WERI-Rb-1 (cell line): ENCODE results near the gene ADGRL4.
"Not testable (repeated sequence)": the region's sequence is repeated elsewhere in the genome, so short reads cannot be mapped to it uniquely, and the experiment has no call there.

Experiments used
- DNase-seq: peaks from one replicate; pipeline ENCODE4 v3.0.0-alpha.2; 2020
- H3K27ac ChIP-seq: fragments of 250-450 bp; sonication (Bioruptor Pico); 2 replicates; pipeline ENCODE4 v1.5.1; 2020; ENCODE audit warnings: mild to moderate bottlenecking, moderate library complexity
- H3K27me3 ChIP-seq: fragments of 250-450 bp; sonication (Bioruptor Pico); 2 replicates; pipeline ENCODE4 v1.5.1; 2021; ENCODE audit warnings: mild to moderate bottlenecking, low read depth, moderate library complexity; ENCODE audit not compliant: insufficient read depth, severe bottlenecking
- H3K36me3 ChIP-seq: fragments of 250-450 bp; sonication (Bioruptor Pico); 2 replicates; pipeline ENCODE4 v1.5.1; 2020; ENCODE audit warnings: mild to moderate bottlenecking, moderate library complexity
- H3K4me3 ChIP-seq: 2 replicates; pipeline ENCODE4 v1.5.1; 2011; ENCODE audit warnings: low read depth, mild to moderate bottlenecking, control low read depth, low read length
- H3K9me3 ChIP-seq: fragments of 250-450 bp; sonication (Bioruptor Pico); 2 replicates; pipeline ENCODE4 v1.5.1; 2021; ENCODE audit warnings: mild to moderate bottlenecking, moderate library complexity; ENCODE audit not compliant: severe bottlenecking
- CTCF ChIP-seq: IDR thresholded peaks from 2 replicates; pipeline ENCODE4 v1.5.1; 2011; ENCODE audit warnings: low read depth, mild to moderate bottlenecking, control low read depth, inconsistent platforms, low read length

Gene ADGRL4

DNA sequence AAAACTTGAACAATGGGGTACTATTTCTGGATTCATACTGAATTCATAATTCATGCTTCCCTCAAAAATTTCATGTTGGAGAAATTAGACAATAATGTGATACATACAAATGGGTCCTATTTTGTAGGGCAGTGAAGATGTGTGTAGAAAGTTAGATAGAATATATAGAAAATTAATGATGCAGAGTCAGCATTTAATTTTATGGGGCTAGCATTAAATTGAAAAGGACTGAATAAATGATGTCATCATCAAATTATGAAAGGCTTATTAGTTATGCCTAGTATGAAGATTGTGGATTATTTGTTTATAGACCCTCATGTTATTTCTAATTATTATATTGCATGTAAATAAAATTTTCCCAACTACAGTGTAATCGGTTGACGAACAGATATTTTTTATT is 119.1 kb downstream of the ADGRL4 start:
- H3K36me3 ChIP-seq, result no peaks in the 10 kb centered on the region

GRCh38 chr1:78884685-78885452 is 121.7 kb downstream of the ADGRL4 start:
- Histone ChIP-seq H3K36me3 (no peaks in the 10 kb centered on the region), H3K9me3 (no peaks in the 10 kb centered on the region), H3K27ac (no peak overlapping the region), H3K27me3 (no peaks in the 10 kb centered on the region), H3K4me3 (no peak overlapping the region)
- DNase-seq, result no peak
- TF ChIP-seq CTCF, result no peak

More for the DNA sequence above, 119.1 kb downstream of the ADGRL4 start:
- H3K27me3 ChIP-seq, result no peaks in the 10 kb centered on the region
- DNase-seq, result no peak
- TF ChIP-seq CTCF, result no peak
- H3K4me3 ChIP-seq, result no peak overlapping the region
- H3K27ac ChIP-seq, result no peak overlapping the region
- H3K9me3 ChIP-seq, result no peaks in the 10 kb centered on the region

- no peak overlapping the region for H3K4me3 ChIP-seq
- no peak for TF ChIP-seq CTCF
- H3K27ac ChIP-seq, result no peak overlapping the region
- H3K27me3 ChIP-seq, result no peaks in the 10 kb centered on the region
- no peaks in the 10 kb centered on the region for H3K9me3 ChIP-seq
- no peaks in the 10 kb centered on the region for H3K36me3 ChIP-seq
- DNase-seq, result no peak
Observed at GRCh38 chr1:78880223-78880622, 126.3 kb downstream of the ADGRL4 start.

GRCh38 chr1:78875986-78876385 is 130.5 kb downstream of the ADGRL4 start:
- H3K27ac ChIP-seq, H3K9me3 ChIP-seq, H3K4me3 ChIP-seq, DNase-seq, H3K27me3 ChIP-seq, H3K36me3 ChIP-seq: not testable (repeated sequence)

- H3K36me3 ChIP-seq, DNase-seq, H3K4me3 ChIP-seq, H3K27ac ChIP-seq, H3K9me3 ChIP-seq, H3K27me3 ChIP-seq: not testable (repeated sequence)
Observed at GRCh38 chr1:78872801-78873200, 133.7 kb downstream of the ADGRL4 start.

DNA sequence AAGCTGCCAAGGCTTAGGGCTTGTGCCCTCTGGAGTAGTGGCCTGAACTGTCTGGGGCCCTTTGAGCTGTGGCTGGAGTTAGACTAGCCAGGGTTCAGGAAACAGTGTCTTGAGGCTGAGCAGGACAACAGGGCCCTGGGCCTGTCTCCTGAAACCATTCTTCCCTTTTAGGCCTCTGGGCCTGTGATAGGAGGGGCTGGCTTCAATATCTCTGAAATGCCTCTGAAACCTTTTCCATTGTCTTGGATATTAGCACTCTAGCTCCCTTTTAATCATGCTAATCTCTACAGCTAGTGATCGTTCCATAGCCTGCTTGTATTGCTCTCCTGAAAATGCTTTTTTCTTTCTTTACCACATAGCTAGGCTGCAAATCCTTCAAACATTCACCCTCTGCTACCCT is 135.3 kb downstream of the ADGRL4 start:
- TF ChIP-seq CTCF, result no peak
- H3K27ac ChIP-seq, result no peak overlapping the region
- H3K4me3 ChIP-seq, result no peak overlapping the region
- no peaks in the 10 kb centered on the region for H3K27me3 ChIP-seq
- H3K36me3 ChIP-seq, result no peaks in the 10 kb centered on the region
- DNase-seq, result no peak
- H3K9me3 ChIP-seq, result no peaks in the 10 kb centered on the region

DNA sequence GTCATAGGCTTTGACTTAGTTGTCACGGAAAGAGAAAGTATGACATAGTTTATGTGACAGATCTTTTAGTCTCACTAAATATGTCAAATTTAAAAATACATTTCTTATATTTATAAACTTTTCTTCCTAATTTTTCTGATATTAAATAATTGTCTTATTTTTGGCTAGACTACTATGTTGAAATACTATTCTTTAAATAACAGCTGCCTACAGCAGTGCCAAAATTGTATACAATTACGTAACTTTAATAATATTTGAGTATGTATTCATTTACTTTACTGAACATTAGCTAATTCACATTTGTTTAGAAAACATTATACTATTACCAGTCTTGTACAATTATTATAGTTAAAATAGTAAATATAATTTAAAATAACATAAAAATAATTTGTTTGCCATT is 137.4 kb downstream of the ADGRL4 start:
- no peaks in the 10 kb centered on the region for H3K9me3 ChIP-seq
- no peak for DNase-seq
- no peak overlapping the region for H3K27ac ChIP-seq
- no peaks in the 10 kb centered on the region for H3K36me3 ChIP-seq
- H3K4me3 ChIP-seq, result no peak overlapping the region
- TF ChIP-seq CTCF, result no peak
- H3K27me3 ChIP-seq, result no peaks in the 10 kb centered on the region
